K562 (cell line): ENCODE measurements around the gene PRSS12. TPM values are rescaled to one million over a fixed set of nuclear protein-coding genes. Genes with fewer than 3 reads are reported as not detected.

Experiments
- ATAC-seq: fragments of 200-7000 bp; cut with Tn5 transposase; 3 replicates; pipeline ENCODE4 v1.9.1; 2020; ENCODE audit warnings: moderate library complexity
- BruUV-seq: library from RNA; stranded (reverse); fragments of 400-500 nt; replicated peaks from 2 replicates; lab custom pipeline; 2021; lab: Mats Ljungman, UMichigan
- CTCF ChIA-PET: fragments of 300-600 bp; formaldehyde crosslinking; extraction: SDS; loops from one replicate; lab custom pipeline; 2021; ENCODE audit warnings: low intra/inter-chr PET ratio; lab: Yijun Ruan, JAX
- POLR2A ChIA-PET: fragments of 300-600, 350-650 bp; sonication (Branson Sonifier 250); formaldehyde crosslinking; extraction: SDS; loops from one replicate; lab custom pipeline; 2021; ENCODE audit warnings: antibody characterized with exemption, inconsistent platforms; lab: Yijun Ruan, JAX
- DNase-seq, 4 experiments: peaks; one replicate each; pipeline versions ENCODE4 v3.0.0 to v3.0.0-alpha.2; 2011 to 2018; ENCODE audit warnings: low spot score in 3 of 4, mixed read lengths in 3 of 4; ENCODE audit errors: extremely low read depth in 1 of 4
- FAIRE-seq: peaks from 2 replicates; lab custom pipeline; 2011; peaks lifted over from hg19 to GRCh38; lab: Jason Lieb, UNC
- H2AFZ ChIP-seq: 2 replicates; pipeline ENCODE4 v1.6.0; 2011; ENCODE audit warnings: low read depth, low read length, control low read depth, inconsistent platforms
- H3K27ac ChIP-seq: fragments of 200-600 bp; 3 replicates; pipeline ENCODE4 v1.8.0; 2011; ENCODE audit warnings: low read depth, mild to moderate bottlenecking, control low read depth, inconsistent platforms, low read length, moderate library complexity, mixed read lengths; ENCODE audit errors: extremely low read depth
- H3K27me3 ChIP-seq, 2 experiments: fragments of 300-600 bp in 1 of 2; 2 replicates in 1 of 2; 3 replicates in 1 of 2; pipeline versions ENCODE4 v1.6.0 to v1.8.0; 2011; ENCODE audit warnings: inconsistent platforms in 2 of 2, low read length in 2 of 2, mild to moderate bottlenecking in 1 of 2, mixed read lengths in 1 of 2, moderate library complexity in 1 of 2; ENCODE audit not compliant: control insufficient read depth in 2 of 2, insufficient read depth in 2 of 2
- H3K36me3 ChIP-seq: fragments of 300-600 bp; 3 replicates; pipeline ENCODE4 v1.8.0; 2011; ENCODE audit warnings: mild to moderate bottlenecking, low read length, inconsistent platforms; ENCODE audit not compliant: control insufficient read depth, insufficient read depth
- H3K4me1 ChIP-seq, 2 experiments: fragments of 200-600 bp in 1 of 2; replicated peaks in 1 of 2; 2 replicates in 1 of 2; 3 replicates in 1 of 2; pipeline versions ENCODE4 v1.5.1 to v1.8.0; 2011; ENCODE audit warnings: inconsistent platforms in 2 of 2, low read length in 2 of 2, mild to moderate bottlenecking in 1 of 2, mixed read lengths in 1 of 2, moderate library complexity in 1 of 2; ENCODE audit not compliant: control insufficient read depth in 2 of 2, insufficient read depth in 2 of 2
- H3K4me2 ChIP-seq: 2 replicates; pipeline ENCODE4 v1.6.1; 2011; ENCODE audit warnings: low read length, control low read depth, inconsistent platforms, mixed read lengths; ENCODE audit not compliant: insufficient read depth
- H3K4me3 ChIP-seq: fragments of 200-600 bp; sonication (generic), shearing (Covaris generic); 2 replicates; pipeline ENCODE4 v1.5.1; 2016; ENCODE audit warnings: control low read depth, inconsistent platforms
- H3K79me2 ChIP-seq: fragments of 200-600 bp; 3 replicates; pipeline ENCODE4 v1.8.0; 2011; ENCODE audit warnings: low read length, inconsistent platforms; ENCODE audit not compliant: control insufficient read depth, insufficient read depth
- H3K9ac ChIP-seq, 2 experiments: 2 replicates each; pipeline versions ENCODE4 v1.6.0 to v1.6.1; 2011; ENCODE audit warnings: low read depth in 2 of 2, low read length in 2 of 2, control low read depth in 1 of 2, inconsistent platforms in 1 of 2, mild to moderate bottlenecking in 1 of 2, mixed read lengths in 1 of 2; ENCODE audit not compliant: insufficient read depth in 1 of 2
- H3K9me1 ChIP-seq: one replicate; pipeline ENCODE4 v1.6.0; 2011; ENCODE audit warnings: inconsistent platforms, mild to moderate bottlenecking, low read length, moderate library complexity; ENCODE audit not compliant: control insufficient read depth, insufficient read depth
- H3K9me3 ChIP-seq: replicated peaks from 2 replicates; pipeline ENCODE4 v1.5.1; 2011; ENCODE audit warnings: low read depth, low read length, inconsistent platforms; ENCODE audit not compliant: control insufficient read depth, insufficient read depth
- H4K20me1 ChIP-seq: replicated peaks from 2 replicates; pipeline ENCODE4 v1.6.1; 2011; ENCODE audit warnings: low read length, inconsistent platforms, mixed read lengths; ENCODE audit not compliant: control insufficient read depth, insufficient read depth
- NR2C2 ChIP-seq, 2 experiments: fragments of 200-800 bp in 1 of 2; sonication (Bioruptor generic) in 1 of 2; sonication (generic) in 1 of 2; formaldehyde crosslinking in 1 of 2; IDR thresholded peaks; 2 replicates each; pipeline versions ENCODE4 v1.6.1 to v1.8.0; 2016 to 2022; ENCODE audit warnings: mild to moderate bottlenecking in 1 of 2, missing compliant biosample characterization in 1 of 2, missing genetic modification characterization in 1 of 2, missing genetic modification reagents in 1 of 2
- TGIF2 ChIP-seq: sonication (generic); formaldehyde crosslinking; IDR thresholded peaks from 2 replicates; pipeline ENCODE4 v1.8.1; 2022; ENCODE audit warnings: mild to moderate bottlenecking, missing genetic modification reagents, moderate library complexity
- ZNF445 ChIP-seq: fragments of 250-450 bp; sonication (Bioruptor Pico); IDR thresholded peaks from 2 replicates; pipeline ENCODE4 v1.4.0; 2020; ENCODE audit warnings: low read depth, mild to moderate bottlenecking, moderate library complexity
- WGBS: fragments of 100-300 bp; shearing (Covaris generic); methylation state at CpG from one replicate; pipeline ENCODE4 v1.1.6; 2016; ENCODE audit warnings: low coverage, mixed read lengths; ENCODE audit not compliant: insufficient coverage; ENCODE audit errors: missing lambda C conversion rate; 5-methylcytosine and 5-hydroxymethylcytosine counted together
- in situ Hi-C: fragments of 300-500 bp; cut with MboI; formaldehyde crosslinking; loops from 4 replicates; pipeline ENCODE4 v1.15.0; 2018; ENCODE audit warnings: inconsistent platforms, mixed read lengths
- intact Hi-C: fragments of 100-400 bp; cut with micrococcal nuclease; formaldehyde crosslinking; loops from 2 replicates; pipeline ENCODE4 v1.14.2; 2022
- polyA plus RNA-seq, 8 experiments: library from polyadenylated mRNA; depleted of rRNA in 4 of 8; stranded (reverse) in 5 of 8; unstranded in 3 of 8; fragments of >200 nt; fragmentation: Nextera tagmentation in 2 of 8; fragmentation: Illumina TruSeq in 1 of 8; extraction: Ambion mirVana in 2 of 8; extraction: Trizol in 1 of 8; gene quantifications; 2 replicates each; pipeline versions ENCODE4 v1.2.1 to v1.2.3, GENCODE V29; 2011 to 2014; ENCODE audit warnings: inconsistent platforms in 1 of 8, missing spikeins in 1 of 8
- total RNA-seq, 7 experiments: library from RNA; depleted of rRNA in 6 of 7; stranded (reverse); fragments of >200 nt in 6 of 7; fragmentation: Illumina TruSeq in 2 of 7; extraction: Trizol in 2 of 7; gene quantifications; 2 replicates each; pipeline versions ENCODE4 v1.2.1 to v1.2.3, GENCODE V29; 2011 to 2021; ENCODE audit warnings: low replicate concordance in 1 of 7
- TF ChIP-seq, protein P1 (sequence below), 2 experiments: fragments of 450-650 bp in 1 of 2; sonication (generic) in 1 of 2; formaldehyde crosslinking in 1 of 2; IDR thresholded peaks; 2 replicates each; pipeline versions ENCODE4 v1.7.1 to v1.9.0; 2016 to 2022; ENCODE audit warnings: inconsistent platforms in 1 of 2, mild to moderate bottlenecking in 1 of 2, missing genetic modification reagents in 1 of 2
- TF ChIP-seq, protein P2 (sequence below): fragments of 250-450 bp; sonication (Bioruptor Pico); IDR thresholded peaks from 2 replicates; pipeline ENCODE4 v1.4.0; 2020; ENCODE audit warnings: mild to moderate bottlenecking, moderate library complexity

PRSS12 gene
- total and polyA plus RNA-seq, 9 of the 15 experiments (the other 6 are each of a cell fraction or from before 2014, with no cell fraction given): 0.06 to 0.11 (median 0.09) TPM; not detected in 6

- under 1% methylated on average over 44 of the region's 56 CpGs for WGBS
- BruUV-seq: no TSS peak
- in situ Hi-C loops (loop anchor here (25.0 kb wide), 1 partner anchor 409 kb away; the partner anchor contains the start of gene METTL14), intact Hi-C loops (loop anchor here (10.0 kb wide), 2 partner anchors 204 to 1924 kb away; no protein-coding TSS in a partner anchor)
- Histone ChIP-seq H3K9me1 (no peaks in the 10 kb centered on the region), H3K4me2 (peak overlapping the region; percentile 98), H3K27ac (peak overlapping the region; percentile 95), H3K36me3 (peaks cover 34% of the 10 kb centered on the region), H3K9me3 (no peaks in the 10 kb centered on the region), H3K9ac (peak overlapping the region; percentile 99 to 100), H2AFZ (peak overlapping the region; percentile 93), H3K4me1 (peaks cover 4 to 6% of the 10 kb centered on the region in 2 experiments; a peak in 2 of 5 replicates), H3K27me3 (no peaks in the 10 kb centered on the region), H3K79me2 (peaks cover 38% of the 10 kb centered on the region), H3K4me3 (peak overlapping the region; percentile 84), H4K20me1 (no peaks in the 10 kb centered on the region)
- peak; percentile 97 to 99 (median 98) for DNase-seq
- peak; percentile 89 for ATAC-seq
- FAIRE-seq: peak; percentile 88
- ChIA-PET CTCF (no interaction called here), POLR2A (interaction anchor here (1.0 kb wide), 1 partner anchor 11 kb away, joined by 3 read pairs; no protein-coding TSS in a partner anchor)
- TF ChIP-seq, protein P1, sequence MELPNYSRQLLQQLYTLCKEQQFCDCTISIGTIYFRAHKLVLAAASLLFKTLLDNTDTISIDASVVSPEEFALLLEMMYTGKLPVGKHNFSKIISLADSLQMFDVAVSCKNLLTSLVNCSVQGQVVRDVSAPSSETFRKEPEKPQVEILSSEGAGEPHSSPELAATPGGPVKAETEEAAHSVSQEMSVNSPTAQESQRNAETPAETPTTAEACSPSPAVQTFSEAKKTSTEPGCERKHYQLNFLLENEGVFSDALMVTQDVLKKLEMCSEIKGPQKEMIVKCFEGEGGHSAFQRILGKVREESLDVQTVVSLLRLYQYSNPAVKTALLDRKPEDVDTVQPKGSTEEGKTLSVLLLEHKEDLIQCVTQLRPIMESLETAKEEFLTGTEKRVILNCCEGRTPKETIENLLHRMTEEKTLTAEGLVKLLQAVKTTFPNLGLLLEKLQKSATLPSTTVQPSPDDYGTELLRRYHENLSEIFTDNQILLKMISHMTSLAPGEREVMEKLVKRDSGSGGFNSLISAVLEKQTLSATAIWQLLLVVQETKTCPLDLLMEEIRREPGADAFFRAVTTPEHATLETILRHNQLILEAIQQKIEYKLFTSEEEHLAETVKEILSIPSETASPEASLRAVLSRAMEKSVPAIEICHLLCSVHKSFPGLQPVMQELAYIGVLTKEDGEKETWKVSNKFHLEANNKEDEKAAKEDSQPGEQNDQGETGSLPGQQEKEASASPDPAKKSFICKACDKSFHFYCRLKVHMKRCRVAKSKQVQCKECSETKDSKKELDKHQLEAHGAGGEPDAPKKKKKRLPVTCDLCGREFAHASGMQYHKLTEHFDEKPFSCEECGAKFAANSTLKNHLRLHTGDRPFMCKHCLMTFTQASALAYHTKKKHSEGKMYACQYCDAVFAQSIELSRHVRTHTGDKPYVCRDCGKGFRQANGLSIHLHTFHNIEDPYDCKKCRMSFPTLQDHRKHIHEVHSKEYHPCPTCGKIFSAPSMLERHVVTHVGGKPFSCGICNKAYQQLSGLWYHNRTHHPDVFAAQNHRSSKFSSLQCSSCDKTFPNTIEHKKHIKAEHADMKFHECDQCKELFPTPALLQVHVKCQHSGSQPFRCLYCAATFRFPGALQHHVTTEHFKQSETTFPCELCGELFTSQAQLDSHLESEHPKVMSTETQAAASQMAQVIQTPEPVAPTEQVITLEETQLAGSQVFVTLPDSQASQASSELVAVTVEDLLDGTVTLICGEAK (IDR thresholded peaks at IDR 0.05): peak; percentile 62; the same call in 1 of the 2 replicates
- TF ChIP-seq, protein P1 (CRISPR knock-in tag; IDR thresholded peaks at IDR 0.05): no peak
- TF ChIP-seq, protein P2, sequence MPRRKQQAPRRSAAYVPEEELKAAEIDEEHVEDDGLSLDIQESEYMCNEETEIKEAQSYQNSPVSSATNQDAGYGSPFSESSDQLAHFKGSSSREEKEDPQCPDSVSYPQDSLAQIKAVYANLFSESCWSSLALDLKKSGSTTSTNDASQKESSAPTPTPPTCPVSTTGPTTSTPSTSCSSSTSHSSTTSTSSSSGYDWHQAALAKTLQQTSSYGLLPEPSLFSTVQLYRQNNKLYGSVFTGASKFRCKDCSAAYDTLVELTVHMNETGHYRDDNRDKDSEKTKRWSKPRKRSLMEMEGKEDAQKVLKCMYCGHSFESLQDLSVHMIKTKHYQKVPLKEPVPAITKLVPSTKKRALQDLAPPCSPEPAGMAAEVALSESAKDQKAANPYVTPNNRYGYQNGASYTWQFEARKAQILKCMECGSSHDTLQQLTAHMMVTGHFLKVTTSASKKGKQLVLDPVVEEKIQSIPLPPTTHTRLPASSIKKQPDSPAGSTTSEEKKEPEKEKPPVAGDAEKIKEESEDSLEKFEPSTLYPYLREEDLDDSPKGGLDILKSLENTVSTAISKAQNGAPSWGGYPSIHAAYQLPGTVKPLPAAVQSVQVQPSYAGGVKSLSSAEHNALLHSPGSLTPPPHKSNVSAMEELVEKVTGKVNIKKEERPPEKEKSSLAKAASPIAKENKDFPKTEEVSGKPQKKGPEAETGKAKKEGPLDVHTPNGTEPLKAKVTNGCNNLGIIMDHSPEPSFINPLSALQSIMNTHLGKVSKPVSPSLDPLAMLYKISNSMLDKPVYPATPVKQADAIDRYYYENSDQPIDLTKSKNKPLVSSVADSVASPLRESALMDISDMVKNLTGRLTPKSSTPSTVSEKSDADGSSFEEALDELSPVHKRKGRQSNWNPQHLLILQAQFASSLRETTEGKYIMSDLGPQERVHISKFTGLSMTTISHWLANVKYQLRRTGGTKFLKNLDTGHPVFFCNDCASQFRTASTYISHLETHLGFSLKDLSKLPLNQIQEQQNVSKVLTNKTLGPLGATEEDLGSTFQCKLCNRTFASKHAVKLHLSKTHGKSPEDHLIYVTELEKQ (CRISPR knock-in tag): peak; percentile 14; the same call in 1 of the 2 replicates
- no peak for TF ChIP-seq ZNF445 (CRISPR knock-in tag)
- TF ChIP-seq TGIF2 (CRISPR knock-in tag): peak; percentile 45; the same call in 1 of the 2 replicates
- peak; percentile 38; the same call in 1 of the 2 replicates for TF ChIP-seq NR2C2 (CRISPR knock-in tag; IDR thresholded peaks at IDR 0.05)
- peak; percentile 9; the same call in 1 of the 2 replicates for TF ChIP-seq NR2C2 (tag; IDR thresholded peaks at IDR 0.05)
Observed at GRCh38 chr4:118278473-118279274, 74.1 kb downstream of the PRSS12 start.
